GM19240 (cell line): ENCODE measurements around the gene MIS18A.
"Not testable (repeated sequence)": the region's sequence is repeated elsewhere in the genome, so short reads cannot be mapped to it uniquely, and the experiment has no call there.

Experiments
- DNase-seq: peaks from one replicate; pipeline ENCODE4 v3.0.0; 2011; ENCODE audit warnings: low spot score; ENCODE audit not compliant: insufficient read length

Gene MIS18A

DNA sequence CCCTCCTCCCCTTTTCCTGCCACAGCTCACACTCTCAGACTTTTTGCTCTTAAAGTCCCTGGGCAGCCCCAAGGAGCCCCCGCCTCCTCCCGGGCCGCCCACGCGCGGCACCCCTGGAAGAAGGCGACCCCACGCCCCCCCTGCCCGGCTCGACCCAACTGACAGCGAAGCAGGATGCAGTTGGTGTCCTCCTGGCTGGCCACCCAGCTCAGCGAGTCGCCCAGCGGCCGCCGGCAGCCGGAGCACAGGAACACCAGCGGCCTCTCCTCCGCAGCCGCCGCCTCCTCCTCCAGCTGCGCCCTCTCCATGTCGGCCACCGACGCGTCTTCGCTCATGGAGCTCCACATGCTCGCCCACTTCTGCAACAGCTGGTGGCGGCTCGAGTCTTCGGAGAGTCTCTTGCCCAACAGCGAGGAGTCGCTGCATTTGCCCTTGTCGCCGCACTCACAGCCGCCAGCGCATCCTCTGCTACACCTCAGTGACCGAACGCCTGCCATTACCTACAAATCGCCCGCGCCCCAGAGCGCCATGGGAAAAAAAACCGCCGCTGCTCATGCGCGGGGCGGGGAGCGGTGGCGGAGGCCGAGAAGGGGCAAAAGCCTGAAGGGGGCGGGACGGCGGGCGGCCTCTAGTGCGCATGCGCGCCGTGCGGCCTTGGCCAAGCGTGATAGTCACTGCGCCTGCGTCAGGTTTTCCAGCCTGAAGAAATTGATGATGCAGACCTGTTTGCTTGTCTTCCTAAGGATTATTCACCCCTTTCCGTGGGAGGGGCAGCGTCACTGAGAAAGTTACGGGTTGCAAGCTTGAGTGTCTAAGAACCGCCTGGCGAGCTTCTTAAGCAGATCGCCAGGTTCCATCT lies at the start of gene MIS18A:
TSS of gene MIS18A (minus strand) at position 532 of the 859 bp plus-strand sequence. CDS start at position 497, 35 bp downstream.
- DNase-seq = peak; percentile 85

DNA sequence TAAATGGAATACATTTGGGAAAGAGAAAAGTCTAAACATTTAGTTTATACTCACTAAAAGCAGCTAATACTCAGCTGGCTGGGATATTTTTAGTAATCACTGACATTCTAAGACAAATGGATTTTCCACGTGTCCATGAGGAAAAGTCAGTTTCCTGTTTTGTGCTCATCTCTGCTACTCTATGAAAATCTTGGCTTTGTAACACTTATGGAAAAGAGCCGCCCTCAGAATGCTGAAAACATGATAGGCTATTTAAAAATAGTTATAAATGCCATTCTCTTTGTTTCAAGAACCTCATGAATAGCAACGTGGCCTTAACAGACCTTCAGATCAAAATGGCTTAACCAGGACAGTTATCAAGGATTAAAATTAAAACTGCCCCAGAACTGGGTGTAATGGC lies 49.7 kb upstream of the MIS18A start:
- no peak for DNase-seq

GRCh38 chr21:32325706-32326105 lies 46.9 kb upstream of the MIS18A start:
- DNase-seq = no peak

GRCh38 chr21:32322676-32323075 lies 43.8 kb upstream of the MIS18A start:
- DNase-seq = no peak

GRCh38 chr21:32322103-32322502 lies 43.3 kb upstream of the MIS18A start:
- no peak for DNase-seq

GRCh38 chr21:32321480-32321879 lies 42.6 kb upstream of the MIS18A start:
- DNase-seq = no peak

DNA sequence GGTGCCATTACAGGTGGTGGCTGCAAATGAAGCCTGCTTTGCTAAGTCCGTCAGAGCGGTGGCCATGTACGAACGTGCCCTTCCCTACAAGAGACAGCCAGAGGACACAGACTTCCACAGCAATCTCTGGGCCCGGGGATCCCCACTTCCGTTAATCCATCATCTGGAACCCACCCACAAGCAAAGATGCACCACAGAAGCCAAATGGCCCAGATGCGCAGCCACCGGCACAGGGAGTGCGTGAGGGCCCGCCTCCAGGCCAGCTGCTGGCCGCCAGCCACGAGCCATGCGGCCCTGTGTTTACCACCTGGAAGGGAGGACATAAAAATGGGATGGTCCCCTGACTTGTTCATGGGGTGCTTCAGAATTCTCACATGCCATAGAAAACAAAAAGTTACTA lies 41.9 kb upstream of the MIS18A start:
- no peak for DNase-seq

- DNase-seq = no peak
Observed at GRCh38 chr21:32320059-32320458, 41.2 kb upstream of the MIS18A start.

GRCh38 chr21:32319012-32319411 lies 40.2 kb upstream of the MIS18A start:
- DNase-seq = no peak

DNA sequence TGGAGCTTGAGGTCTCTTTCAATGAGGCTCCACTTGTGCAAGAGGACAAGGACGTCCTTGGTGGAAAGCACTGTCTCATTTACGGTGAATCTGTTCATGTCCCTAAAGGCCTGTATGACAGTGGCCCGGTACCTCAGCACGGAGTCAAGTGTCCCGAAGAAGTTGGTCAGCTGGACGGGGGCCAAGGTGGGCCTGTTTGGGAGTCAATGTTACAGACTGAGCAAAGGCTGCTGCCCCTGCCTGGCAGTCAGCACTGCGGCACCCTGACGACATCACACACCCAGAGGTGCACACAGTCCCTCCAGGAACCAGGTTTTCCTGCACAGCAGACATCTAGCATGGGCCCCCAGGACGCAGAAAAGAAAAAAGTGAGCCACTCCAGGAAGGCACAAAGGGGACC lies 38.9 kb upstream of the MIS18A start:
- DNase-seq = no peak

GRCh38 chr21:32316361-32317215 lies 37.7 kb upstream of the MIS18A start:
- no peak for DNase-seq

GRCh38 chr21:32315511-32316281 lies 36.8 kb upstream of the MIS18A start:
- DNase-seq = no peak

DNA sequence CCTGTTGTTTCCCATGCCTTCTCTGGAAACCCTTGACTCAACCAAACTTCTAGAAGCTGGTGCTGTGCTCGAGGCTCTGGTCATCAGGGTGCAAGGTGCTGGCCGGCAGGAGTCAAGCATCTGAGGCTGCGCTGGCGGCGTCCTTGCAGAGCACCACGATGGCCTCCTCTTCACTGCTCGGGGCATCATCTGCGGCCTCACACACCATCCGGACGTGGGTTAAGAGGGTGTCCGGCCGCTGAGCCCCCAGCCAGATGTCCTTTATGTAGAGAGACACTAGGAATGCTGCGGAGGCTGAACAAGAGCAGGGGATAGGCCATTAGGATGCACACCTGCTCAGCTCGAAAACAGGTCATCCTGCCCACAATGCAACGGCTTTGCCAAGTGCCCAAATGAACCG lies 36.0 kb upstream of the MIS18A start:
- no peak for DNase-seq

DNA sequence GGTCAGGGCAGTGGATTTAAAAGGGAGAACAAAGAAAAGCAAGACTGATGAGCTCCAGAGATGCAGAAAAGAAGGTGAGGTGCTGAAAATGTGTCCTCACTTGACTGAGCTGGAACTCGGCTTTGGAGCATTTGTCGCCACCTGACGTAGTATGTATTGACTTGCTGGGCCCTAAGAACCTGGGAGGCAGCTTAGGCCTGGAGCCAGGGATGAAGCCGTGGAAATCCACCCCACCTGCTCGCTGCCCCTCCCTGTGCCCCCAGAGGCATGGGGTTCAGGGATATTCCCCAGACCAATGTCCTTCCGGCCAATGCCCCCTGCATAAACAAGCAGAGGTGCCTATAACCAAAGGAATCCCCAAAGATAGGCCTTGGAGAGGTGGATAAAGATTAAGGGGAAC lies 34.1 kb upstream of the MIS18A start:
- no peak for DNase-seq

GRCh38 chr21:32312326-32312725 lies 33.5 kb upstream of the MIS18A start:
- no peak for DNase-seq

DNA sequence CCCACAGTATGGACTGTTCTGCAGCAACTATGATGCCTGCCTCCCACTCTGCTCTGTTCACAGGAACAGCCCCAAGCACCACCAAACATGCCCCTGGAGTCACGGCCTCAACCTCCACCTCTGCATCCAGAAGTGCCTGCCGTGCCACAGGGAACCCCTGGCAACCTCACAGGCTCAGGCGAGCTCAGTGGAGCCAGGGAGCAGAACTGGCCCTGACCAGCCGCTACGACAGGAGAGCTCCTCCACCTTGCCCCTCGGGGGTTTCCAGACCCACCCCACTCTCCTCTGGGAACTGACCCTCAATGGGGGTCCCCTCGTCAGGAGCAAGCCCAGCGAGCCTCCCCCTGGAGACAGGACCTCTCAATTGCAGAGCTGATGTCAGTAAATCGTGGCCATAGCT lies 32.8 kb upstream of the MIS18A start:
- no peak for DNase-seq

DNA sequence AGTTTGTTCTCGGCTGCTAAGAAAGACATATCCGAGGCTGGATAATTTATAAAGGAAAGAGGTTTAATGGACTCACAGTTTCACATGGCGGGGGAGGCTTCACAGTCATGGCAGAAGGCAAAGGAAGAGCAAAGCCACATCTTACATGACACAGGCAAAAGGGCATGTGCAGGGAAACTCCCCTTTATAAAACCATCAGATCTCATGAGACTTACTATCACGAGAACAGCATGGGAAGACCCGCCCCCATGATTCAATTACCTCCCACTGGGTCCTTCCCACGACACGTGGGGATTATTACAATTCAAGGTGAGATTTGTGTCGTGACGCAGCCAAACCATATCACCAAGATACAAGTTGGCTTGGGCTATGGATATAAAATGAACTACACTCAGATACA lies 32.1 kb upstream of the MIS18A start:
- not testable (repeated sequence) for DNase-seq

DNA sequence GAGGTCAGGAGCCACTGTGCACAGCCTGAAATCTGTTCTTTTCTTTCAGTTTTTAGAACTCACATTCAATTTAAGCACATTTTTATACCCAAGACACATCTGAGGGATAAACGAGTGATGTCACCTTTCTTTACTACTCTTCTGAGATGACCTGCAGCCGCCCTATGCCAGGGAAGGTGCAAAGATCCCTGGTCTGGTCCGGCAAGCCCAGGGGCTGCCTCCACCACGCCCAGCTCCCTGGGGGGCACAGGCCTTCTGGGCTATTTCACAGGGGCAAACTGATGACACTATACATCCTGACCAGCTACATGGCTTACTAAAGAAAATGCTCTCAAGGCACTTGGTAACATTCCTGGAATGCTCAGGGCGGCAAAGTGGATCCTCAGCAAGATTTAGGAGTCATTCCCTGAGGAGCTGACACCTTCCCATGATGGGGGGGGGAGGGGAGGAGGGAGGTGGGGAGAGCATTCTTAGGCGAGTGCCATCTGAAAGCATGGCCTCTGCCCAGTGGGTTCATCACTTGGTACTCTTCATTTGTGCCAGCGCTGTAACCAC lies 31.1 kb upstream of the MIS18A start:
- DNase-seq = no peak

DNA sequence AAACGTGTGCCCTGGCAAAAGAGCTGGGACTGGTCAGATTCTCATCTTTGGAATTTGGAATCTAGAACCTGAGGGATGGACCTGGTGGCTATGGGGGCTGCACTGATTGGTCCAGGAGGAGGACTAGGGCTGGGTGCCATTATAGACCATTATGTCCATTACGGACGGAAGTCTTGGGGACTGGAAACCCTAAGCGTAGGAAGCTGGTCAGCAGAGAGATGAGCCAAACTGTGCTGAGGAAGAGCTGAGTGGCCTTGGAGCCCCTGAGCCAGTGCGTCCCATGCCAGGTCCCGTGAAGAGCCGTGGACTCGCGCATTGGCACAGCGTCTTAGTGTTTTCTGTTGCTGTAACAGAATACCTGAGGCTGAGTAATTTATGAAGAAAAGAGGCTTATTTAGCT lies 29.8 kb upstream of the MIS18A start:
- no peak for DNase-seq

DNA sequence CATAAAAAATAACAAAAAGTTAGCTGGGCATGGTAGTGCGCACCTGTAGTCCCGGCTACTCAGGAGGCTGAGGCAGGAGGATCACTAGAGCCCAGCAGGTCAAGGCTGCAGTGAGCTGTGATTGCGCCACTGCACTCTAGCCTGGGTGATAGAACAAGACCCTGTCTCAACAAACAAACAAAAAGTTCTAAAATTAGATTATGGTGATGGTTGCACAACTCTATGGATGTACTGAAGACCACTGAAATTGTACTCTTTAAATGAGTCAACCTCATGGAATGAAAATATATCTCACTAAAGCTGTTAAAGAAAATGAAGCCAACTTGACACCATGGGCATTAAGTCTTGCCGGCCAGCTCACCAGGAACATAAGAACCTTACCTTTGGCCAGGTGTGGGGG lies 28.9 kb upstream of the MIS18A start:
- no peak for DNase-seq

DNA sequence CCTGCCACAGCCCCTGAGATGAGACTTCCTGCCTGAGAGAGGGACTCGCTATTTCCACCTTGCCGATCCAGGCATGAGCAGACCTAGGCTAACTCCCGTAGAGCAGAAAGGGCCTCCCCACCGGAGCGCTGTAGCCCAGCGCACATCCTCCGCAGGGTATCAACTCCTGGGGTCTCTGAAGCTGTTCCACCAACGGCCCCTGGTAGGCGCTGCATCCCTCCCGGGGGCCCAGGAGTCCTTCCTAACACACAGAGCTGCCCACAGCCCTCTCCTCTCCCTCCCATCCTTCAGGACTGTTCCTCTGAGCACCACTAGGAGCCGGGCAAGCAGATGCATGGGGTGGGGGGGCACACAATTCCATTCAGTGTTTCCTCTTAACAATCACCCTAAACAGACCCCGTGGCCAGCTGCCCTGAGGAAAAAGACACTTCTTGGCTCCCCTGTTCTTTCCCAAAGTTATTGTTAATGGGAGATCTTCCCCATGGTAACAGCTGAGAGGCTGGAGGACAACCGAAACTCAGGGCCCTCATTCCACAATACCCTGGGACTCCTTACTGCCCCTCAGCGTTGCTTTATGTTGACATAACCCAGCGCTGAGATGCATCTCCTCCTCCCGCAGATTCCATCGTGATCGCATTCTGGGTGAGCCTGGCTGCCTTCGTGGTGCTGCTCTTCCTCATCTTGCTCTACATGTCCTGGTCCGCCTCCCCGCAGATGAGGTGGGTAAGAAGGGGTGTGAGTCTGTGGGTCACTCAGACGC lies 27.4 kb upstream of the MIS18A start:
- no peak for DNase-seq
